GM18870 (cell line): Measurements from ENCODE around the gene RNF180.
"Not testable (repeated sequence)": the region's sequence is repeated elsewhere in the genome, so short reads cannot be mapped to it uniquely, and the experiment has no call there.

Source experiments
- ATAC-seq: cut with Tn5 transposase; IDR thresholded peaks from one replicate; pipeline ENCODE4 v1.9.1; 2021; ENCODE audit warnings: moderate library complexity; ENCODE audit not compliant: unreplicated experiment

The RNF180 gene

DNA sequence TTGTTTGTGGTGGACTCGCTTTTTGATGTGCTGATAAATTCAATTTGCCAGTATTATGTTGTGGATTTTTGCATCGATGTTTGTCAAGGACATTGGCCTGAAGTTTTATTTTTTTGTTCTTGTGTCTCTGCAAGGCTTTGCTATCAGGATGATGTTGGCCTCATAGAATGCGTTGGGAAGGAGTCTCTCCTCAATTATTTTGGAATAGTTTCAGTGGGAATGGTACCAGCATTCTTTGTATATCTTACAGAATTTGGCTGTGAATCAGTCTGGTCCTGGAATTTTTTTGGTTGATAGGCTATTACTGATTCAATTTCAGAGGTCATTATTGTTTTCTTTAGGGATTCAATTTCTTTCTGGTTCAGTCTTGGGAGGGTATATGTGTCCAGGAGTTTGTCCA, 198.8 kb downstream of the RNF180 start:
- ATAC-seq: no peak

DNA sequence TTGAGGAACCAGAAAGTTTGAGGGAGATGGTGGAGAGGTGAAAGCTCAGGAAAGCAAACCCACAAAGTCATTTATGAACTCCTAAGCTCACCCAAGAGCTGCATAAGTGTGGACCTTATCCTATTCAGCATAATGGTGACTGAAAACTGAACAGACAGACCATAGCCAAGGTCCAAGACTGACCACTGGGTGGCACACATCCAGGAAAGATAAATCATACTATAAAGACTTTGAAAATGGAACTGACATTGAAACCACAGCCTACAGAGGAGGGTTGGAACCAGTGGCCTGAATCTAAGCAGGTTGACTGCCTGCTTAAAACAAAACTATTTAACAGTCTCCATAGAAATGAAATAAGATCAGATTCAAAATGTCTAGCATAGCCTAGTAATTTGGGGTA, 219.1 kb downstream of the RNF180 start:
- ATAC-seq: peak; percentile 92

DNA sequence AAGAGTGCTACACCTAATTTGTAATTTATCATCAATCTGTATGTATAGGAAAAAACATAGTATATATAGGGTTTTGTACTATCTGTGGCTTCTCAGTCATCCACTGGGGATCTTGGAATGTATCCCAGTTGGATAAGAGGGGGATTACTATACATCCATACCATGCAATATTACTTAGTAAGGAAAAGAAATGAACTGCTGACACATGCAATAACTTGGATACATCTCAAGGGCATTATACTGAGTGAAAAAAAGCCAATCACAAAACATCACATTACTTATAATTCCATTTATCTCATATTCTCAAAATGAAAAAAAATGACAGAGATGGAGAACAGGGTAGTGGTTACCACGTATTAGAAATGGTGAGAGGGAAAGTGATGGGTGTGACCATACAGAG, 231.9 kb downstream of the RNF180 start:
- ATAC-seq: no peak

DNA sequence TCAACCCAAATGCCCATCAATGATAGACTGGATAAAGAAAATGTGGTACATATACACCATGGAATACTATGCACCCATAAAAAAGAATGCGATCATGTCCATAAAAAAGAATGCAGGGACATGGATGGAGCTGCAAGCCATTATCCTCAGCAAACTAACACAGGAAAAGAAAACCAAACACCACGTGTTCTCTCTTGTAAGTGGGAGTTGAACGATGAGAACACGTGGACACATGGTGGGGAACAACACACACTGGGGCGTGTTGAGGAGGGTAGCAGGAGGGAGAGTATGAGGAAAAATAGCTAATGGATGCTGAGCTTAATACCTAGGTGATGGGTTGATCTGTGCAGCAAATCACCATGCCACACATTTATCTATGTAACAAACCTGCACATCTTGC, 233.1 kb downstream of the RNF180 start:
- not testable (repeated sequence) for ATAC-seq

DNA sequence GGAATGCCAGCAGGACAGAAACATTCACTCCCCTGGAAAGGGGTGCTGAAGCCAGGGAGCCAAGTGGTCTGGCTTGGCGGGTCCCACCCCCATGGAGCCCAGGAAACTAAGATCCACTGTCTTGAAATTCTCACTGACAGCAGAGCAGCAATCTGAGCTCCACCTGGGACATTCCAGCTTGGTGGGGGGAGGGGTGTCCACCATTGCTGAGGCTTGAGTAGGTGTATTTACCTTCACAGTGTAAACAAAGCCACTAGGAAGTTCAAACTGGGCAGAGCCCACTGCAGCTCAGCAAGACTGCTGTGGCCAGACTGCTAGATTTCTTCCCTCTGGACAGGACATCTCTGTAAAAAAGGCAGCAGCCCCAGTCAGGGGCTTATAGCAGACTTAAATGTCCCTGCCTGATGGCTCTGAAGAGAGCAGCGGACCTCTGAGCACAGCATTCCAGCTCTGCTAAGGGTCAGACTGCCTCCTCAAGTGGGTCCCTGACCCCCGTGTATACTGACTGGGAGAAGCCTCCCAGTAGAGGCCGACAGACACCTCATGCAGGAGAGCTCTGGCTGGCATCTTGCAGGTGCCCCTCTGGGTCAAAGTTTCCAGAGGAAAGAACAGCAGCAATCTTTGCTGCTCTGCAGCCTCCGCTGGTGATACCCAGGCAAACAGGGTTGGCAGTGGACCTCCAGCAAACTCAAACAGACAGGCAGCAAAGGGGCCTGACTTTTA, 241.6 kb downstream of the RNF180 start:
- ATAC-seq: not testable (repeated sequence)

DNA sequence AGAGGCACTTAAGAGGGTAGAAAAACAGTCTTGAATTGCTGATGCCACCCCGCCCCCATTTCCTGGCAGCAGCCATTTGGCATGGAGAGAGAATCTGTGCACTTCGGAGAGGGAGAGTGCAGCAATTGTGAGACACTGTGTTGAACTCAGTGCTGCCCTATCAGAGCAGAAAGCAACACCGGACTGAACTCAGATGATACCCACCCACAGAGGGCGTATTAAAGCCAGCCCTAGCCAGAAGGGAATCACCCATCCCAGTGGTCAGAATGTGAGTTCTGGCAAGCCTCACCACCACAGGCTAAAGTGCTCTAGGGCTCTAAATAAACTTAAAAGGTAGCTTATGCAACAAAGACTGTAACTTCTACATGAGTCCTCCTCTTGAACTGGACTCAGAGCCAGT, 251.7 kb downstream of the RNF180 start:
- no peak for ATAC-seq

DNA sequence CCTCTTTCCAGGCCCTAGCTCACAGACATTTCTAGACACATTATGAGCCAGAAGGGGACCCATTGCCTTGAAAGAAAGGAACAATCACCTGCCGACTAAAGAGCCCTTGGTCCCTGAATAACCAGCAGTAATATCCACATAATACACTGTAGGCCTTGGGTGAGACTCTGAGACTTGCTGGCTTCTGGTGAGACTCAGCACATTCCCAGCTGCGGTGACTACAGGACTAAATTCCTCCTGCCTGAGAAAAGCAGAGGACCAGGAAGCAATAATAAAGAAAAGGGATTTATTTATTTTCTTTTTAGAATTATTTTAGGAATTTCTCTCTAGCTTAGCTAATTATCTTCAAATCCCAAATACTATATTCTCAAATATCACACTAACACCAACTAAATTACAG, 252.4 kb downstream of the RNF180 start:
- no peak for ATAC-seq
